Activated T-cell treated with anti-CD3 and anti-CD28 coated beads, Interleukin-2, amount 50 U/mL, for 48 hours (primary cell): ENCODE data around the gene FAM50B.

Experiments
- DNase-seq, 2 experiments: peaks; one replicate each; pipeline ENCODE4 v3.0.0-alpha.2; 2020

Gene FAM50B

DNA sequence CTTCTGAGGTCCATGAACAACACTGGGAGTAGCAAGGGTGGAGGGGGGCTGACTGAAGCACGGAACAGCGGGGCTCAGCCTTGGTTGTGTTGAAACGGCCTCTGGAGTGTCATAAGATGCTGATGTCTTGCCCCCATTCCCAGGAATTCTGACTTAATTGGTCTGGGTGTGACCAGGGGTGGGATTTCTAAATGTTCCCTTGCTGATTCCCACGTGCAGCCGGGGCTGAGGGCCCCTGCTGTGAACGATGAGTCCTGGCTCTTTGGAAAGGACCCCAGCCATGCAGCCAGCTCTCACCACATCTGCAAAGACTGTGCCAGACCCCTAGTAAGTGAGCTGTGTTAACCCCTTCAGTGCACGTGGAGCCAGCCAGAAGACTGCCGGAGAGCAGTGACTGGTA lies 28.6 kb upstream of the FAM50B start:
- no peak for DNase-seq

DNA sequence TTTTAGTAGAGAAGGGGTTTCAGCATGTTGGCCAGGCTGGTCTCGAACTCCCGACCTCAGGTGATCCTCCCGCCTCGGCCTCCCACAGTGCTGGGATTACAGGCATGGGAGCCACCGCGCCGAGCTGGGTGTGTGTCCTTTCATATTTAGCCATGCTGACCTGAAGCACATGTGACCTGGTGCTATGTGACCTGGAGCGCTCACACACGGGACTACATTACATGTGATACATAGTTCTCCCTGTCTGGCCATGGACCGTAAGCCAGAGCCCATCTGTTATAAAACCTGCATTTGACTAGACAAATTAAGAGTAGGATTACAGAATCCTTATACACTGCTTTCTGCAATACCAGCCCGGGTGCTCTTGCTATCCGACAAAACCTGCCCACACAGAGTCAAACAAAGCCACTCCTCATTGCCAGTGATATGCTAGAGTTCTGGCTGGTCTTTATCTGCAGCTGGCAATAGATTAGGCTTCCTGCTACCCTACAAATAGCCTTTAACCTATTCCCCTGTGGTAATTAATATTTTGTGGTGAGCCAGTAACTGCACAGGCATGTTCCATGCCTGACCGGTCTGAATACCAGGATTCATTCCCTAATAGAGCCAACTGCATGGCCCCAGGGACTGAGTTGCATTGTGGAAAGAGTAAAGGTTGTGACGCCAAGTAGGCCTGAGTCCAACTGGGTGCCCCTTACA lies 26.3 kb upstream of the FAM50B start:
- no peak for DNase-seq

DNA sequence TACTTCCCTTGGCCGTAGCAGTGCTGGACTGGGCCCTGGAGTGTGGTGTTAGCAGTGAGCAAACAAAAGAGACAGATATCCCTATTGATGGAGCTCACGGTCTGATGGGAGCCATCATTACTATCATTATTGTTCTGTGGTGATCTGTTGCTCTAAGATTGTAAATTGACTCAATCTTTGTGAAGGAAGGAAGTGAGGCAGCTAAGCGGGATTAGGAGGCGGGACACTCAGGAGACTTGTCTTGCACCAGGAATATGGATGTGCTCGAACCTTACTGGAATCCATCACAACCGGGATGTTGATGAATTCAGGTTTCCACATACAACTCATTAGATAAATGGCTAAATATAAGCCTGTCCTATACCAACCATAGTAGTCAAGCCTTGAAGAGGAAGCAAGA lies 25.5 kb upstream of the FAM50B start:
- DNase-seq: no peak

DNA sequence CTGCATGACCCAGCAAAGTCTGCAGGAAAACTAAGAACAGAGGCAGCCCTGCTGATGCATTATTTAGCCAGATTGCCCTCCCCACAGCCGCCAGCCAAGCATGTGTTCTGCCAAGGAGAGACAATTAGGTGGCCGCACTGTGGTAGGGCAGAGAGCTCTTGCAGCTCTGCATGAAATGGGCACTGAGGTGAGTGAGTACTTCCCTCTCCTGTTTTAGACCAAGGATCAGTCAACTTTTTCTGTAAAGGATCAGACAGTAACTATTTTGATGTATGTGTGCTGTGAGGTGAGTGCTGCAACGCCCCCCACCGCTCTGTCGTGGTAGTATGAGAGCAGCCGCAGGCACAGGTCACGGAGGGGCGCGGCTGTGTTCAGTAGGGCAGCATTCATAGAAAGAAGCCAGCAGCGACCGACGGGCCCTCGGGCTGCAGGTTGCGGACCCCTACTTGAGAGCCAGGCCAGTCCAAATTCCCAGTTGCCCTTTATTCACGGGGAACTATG lies 23.8 kb upstream of the FAM50B start:
- DNase-seq: no peak

DNA sequence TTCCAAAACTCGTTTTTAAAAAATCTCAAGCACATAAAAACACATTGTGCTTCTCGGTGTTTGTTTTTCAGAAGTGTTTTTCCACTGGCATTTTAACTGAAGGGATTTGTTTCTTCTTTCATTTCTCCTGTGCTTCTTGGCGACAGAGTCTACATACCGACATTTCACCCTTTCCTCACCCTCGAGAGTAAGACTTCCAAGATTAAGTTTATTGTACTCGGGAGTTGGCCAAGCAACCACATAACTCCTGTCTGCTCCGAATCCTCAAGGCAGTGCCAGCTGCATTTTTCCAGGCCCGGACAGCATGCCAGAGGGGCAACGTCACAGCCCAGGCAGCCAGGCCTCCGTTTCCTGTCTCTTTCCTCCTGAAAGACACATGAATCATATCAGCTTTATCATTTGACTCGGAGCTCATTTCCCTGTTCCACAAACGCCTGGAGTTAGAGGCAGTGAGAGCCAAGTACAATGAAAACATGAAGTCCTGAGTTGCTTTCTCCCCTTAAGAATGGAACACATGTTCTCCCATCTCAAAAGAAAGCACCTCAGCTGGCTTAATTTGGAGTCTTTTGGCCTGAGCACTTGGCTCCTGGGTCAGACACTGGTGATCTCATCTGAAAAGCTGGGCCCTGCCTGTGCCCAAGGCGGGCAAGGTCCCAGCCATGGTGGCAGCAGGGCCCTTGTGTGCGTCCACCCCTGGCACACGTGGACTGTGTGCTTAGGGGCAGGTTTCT lies 23.2 kb upstream of the FAM50B start:
- DNase-seq: no peak

DNA sequence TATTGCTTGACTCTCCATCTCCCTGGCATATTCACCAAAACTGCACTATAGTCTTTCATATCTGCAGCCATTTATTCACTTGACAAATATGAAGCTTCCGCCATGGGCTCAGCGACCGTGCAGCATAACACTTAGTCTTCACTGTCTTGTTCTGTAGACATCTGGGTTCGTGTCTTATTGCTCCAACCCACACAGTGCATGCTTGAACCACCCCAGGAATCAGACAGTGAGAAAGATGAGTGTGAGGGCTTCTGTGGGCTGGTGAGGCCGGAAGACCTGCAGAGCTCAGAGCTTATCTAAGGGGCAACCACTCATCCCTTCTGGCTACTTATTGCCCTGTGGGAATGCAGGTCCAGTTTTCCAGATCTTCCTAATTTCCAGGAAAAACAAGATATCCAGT lies 19.9 kb upstream of the FAM50B start:
- DNase-seq: no peak

DNA sequence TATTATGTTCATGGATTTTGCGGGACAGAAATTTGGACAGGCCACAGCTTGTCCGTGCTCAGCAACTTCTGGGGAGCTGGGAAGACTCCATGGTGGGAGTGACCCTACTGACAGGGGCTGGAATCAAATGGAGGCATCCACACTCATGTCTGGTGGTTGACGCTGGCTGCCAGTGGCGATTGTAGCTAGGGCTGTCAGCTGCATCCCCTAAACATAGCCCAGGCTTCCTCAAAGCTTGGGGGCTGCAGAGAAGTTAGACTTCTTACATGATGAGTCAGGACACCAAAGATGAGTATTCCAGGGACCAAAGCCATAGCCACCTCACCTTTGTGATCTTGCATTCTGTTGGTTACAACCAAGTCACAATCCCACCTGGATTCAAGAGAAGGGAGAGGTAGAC lies 18.4 kb upstream of the FAM50B start:
- no peak for DNase-seq

DNA sequence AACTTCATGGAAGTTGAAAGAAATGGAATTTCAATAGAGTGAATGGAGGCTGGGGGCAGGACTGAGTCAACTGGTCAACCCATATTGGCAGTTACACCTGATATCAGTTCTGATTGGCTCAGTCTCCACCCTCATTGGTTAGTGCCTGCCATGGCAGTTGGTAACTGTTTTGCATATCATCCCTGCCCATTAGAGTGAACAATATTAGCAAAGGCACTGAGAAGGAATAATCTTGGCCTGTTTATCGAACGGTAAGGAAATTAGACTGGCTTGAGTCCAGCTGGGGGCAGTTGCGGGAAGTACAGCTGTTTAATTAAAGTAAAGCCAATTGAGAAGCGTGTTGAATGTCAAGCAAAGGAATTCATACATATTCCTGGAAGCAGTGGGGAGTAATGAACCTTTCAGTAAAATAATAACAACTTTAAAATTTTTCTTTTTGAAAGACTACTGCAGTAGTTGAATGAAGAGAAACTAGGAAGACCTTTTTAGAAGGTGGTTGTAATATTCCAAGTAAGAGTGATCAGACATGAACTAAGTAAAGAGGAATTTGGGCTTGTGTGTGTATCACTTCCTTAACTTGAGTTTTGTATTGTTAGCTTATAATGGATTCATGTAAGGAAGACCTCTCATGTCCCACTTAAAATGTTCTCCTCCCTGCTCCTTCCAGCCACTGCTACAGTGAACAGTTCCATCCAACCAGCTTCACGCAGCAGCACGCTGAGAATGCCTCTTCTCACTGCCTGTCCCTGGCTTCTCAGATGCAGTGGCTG lies 17.2 kb upstream of the FAM50B start:
- no peak for DNase-seq

DNA sequence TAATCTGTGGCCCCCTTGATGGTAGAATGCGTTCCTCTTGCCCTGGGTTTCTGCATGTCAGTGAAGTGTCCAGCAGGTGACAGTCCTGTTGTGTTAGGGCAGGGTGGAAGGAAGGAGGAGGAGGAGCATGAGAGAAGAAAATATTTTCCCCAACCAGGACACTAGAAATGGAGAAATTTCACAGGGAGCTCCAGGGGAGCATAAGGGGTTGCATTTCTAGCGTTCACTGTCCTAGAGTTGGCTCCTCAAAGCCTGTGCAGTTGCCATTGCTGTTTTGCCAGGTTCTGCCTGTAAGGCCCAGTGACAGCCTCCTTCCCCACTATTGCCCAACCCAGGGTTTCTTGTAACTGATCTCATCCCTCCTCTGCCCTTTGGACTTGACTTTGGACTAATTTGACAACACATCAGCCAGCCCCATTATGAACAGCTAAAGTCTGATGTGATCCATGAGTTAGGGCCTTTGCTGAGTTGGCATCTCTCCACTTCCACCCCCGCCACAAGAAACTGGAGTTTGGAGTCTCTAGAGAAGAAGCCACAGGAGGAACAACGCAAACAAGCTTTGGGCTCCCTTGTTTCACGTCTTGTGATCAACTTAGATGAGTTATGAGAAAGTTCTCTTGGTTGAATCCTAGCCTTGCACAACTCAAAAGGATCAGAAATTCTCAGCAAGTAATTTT lies 14.0 kb upstream of the FAM50B start:
- no peak for DNase-seq

DNA sequence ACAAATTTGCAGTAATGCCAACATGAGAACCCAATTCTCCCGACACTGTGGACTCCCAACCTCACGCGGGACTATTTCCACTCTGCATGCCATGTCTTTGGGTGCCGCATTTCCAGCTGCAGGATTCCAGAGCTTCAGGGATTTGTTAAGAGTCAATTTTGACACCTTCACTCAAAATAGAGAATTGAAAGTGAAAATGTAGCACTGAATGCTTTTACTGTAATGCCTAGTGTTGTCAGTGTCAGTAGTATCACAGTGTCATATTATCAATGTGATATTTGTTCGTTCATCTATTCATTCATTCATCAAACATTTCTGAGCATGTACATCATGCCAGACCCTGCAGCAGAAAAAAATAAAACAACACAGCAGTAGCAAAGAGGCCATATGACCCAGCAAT lies 13.4 kb upstream of the FAM50B start:
- no peak for DNase-seq

DNA sequence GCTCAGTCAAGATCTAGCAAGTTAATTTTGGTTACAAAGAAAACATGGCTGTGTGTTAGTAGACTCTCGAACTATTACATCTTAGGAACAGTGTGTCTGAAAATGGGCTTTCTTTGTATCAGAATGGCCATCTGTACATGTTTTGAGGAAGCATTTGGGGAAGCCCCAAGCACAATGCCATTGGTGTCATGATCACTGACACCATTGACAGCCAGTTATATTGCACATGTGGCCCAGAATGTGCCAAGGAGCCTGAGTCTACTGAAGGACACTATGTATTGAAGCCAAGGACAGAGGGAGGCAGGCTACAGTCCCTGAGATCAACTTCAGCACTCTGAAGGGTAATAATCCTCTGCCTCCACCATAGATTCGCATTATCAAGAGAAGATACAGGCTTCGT lies 12.6 kb upstream of the FAM50B start:
- no peak for DNase-seq

DNA sequence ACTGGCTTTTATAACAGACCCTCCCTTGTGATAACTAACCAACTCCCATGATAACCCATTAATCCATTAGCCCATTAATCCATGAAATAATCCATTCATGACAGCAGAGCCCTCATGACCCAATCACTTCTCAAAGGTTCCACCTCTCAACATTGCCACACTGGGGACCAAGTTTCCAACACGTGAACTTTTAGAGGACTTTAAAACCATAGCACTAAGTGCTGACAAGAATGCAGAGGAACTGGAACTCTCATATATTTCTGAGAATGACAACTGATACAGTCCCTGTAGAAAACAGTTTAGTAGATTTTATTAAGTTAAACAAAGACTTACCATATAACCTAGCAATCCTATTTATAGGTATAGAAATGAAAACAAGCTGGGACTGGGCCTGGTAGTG lies 11.4 kb upstream of the FAM50B start:
- DNase-seq: no peak

DNA sequence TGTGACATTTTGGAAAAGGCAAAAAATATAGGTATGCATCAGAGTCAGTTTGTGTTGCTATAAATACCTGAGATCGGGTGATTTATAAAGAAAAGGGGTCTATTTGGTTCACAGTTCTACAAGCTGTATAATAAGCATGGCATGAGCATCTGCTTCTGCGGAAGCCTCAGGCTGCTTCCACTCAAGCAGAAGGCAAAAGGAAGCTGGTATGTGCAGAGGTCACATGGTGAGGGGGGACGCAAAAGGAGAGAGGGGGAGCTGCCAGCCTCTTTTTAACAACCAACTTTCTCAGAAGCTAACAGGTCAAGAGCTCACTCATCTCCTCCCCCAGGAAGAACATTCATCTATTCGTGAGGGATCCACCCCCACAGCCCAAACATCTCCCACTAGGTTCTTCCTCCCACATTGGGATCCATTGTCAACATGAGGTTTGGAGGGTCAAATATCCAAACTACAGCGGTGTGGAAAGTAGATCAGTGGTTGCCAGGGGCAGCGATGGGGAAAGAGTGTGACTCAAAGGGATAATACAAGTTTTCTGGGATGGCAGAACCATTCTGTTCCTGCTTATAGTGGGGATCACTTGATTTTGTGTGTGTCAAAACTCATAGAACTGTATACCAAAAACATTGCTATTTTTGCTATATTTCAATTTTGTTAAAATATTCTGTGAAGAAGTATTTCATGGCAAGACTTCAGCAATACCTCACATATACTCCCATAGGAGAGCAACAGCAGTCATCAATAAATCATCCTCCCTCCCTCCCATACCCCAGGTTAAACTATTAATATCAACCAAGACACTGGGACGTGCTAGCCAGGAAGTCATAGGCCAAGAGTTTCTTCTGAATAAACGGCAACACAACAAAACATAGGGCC lies 9.9 kb upstream of the FAM50B start:
- DNase-seq: no peak

DNA sequence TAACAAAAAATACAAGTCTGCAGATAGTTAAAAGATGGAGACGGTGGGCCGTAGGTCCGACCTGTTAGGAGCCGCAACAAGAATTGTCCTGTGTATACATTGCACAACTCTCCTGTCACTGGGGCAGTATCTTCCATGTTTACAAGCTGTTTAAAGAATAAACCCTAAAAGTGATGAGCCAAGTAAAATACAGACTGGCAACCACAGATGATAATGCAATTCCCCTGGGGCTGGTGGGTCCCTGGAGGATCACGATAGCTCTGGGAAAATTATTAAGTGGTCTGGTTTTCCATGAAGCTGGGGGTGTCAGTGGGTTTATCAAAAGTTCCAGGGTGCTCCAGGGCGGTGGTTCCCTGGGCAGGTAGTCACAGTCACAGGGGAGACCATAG lies 8.1 kb upstream of the FAM50B start:
- no peak for DNase-seq

DNA sequence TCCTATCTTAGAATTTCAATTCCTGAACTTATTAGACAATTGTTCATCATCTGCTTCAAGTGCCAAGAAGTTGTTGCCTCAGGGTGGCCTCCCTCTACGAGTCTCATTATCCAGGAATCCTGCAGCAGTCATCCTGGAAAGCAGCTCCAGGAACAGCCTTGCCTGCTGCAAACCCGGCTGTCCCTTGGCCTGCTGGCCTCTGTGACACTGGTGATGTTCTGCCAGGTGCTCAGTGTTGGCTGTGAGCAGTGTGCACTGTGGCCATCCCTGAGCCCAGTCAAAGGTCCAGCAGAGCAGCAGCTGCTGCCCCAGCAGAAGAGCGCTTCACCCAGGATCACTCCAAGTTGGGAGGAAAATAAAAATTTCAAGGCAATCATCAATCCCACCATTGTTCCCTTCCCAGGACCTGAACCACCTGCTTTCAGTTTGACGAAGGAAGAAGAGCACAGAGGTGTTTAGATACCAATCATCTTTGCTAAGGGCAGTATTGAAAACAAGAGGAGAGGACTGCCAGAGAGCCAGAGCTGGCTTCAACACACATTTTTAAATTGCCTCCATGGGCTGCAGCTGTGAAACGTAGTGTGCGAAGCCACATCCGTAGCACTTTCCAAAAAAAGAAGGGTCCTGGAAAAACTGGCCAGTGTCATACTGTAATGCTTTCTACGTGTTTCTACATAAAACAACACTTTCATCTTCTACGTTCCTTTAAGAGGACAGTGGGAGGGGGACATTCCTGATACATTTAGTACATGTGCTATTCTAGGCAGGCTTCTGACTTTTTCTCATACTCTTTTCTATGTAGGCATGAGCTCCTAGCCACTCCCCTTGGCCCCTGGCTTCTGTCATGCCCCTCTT lies 7.2 kb upstream of the FAM50B start:
- no peak for DNase-seq

DNA sequence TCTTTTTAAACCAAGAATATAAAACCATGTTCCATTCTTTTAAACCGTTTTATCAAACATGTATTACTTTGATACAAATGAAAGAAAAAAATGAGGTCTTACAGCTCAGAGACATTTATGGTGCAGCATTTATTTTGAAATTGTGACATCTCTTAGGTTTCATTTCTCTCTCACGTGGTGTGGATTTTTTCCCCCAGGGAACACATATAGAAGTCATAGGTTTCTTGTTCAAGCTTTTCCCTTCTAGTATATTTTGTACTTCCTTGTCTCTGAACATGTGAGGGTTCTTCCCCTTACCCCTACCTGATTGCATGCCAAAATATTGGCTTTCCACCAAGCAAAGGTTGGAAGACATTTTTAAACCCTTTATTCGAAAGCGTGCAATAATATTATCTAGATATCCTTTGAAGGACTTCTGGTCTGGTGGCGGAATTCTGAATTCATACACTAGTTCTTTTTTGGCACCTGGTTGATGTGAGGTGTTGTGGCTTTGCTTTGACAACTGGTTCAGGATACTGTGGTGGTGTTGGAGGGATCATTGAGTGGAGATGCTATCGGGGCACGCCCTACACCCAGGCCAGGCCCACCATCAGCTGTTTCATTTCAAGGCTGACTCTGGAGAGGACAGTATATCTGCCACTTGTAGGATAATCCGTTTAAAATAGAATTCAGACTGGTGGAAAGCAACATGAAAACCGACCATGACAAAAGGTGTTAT lies 5.6 kb upstream of the FAM50B start:
- DNase-seq: no peak

DNA sequence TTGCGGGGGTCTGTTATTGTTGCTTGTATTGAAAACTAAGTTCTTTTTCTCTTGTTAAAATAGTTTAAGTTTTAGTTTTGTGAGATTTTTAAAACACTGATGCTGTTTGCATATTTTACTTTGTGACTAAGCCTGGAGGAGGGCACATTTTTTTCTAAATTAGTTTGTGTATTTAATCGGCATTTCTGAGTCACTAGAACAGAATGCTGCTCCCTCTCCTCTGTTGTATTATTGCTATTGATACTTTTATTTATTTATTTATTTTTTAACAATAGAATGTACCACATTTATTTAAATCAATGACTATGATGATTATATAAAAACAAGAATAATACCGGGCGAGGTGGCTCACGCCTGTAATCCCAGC lies 5.1 kb upstream of the FAM50B start:
- DNase-seq: no peak

DNA sequence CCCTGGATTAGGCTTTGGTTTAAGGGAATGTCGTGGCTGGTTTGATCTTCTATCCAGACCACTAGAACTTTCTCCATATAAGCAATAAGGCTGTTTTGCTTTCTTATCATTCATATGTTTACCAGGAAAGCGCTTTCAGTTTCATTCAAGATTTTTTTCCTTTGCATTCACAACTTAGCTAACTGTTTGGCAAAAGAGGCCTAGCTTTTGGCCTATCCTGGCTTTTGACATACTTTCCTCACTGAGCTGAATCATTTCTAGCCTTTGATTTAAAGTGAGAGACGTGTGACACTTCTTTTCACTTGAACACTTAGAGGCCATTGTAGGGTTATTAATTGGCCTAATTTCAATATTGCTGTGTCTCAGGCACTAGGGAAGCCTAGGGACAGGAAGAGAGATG lies 1.7 kb upstream of the FAM50B start:
- DNase-seq: no peak

DNA sequence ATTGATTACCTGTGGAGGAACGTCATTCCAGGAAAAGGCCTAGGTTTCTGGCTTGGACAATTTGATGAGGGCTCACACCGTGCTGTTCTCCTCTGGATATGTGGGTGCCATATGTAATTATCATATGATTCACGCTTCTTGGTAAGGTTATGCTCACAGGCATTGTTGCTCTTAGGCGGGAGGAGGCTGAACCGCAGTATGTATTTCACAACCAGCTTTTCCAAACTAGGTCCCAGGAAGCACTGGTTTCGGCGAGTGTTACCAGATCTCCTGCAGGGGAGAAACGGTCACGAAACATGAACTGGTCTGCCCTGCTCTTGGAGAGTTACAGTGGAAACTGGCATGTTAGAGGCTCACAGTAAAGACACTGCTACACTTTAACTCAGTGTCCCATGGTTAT lies 793 bp upstream of the FAM50B start:
- DNase-seq: no peak

DNA sequence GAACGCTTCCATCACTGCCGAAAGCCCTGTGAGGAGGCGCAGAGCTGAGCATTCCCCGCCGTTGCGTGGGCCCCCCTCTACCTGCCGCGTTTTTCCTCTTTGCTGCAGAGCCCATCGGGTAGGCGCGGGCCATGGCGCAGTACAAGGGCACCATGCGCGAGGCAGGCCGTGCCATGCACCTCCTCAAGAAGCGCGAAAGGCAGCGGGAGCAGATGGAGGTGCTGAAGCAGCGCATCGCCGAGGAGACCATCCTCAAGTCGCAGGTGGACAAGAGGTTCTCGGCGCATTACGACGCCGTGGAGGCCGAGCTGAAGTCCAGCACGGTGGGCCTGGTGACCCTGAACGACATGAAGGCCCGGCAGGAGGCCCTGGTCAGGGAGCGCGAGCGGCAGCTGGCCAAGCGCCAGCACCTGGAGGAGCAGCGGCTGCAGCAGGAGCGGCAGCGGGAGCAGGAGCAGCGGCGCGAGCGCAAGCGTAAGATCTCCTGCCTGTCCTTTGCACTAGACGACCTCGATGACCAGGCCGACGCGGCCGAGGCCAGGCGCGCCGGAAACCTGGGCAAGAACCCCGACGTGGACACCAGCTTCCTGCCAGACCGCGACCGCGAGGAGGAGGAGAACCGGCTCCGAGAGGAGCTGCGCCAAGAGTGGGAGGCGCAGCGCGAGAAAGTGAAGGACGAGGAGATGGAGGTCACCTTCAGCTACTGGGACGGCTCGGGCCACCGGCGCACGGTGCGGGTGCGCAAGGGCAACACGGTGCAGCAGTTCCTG lies 693 bp downstream of the FAM50B start:
- no peak for DNase-seq
